ENCODE results near the gene TMEM52.
A peak's percentile ranks its signal among the peaks of the same experiment; 100 is the strongest.
"Not testable (repeated sequence)": the region's sequence is repeated elsewhere in the genome, so short reads cannot be mapped to it uniquely, and the experiment has no call there.

TMEM52 gene

GRCh38 chr1:1893291-1893985 lies 25.6 kb downstream of the TMEM52 start:
- no peak overlapping the region for H3K4me3 ChIP-seq (ENCODE audit: low read length)
- TF ChIP-seq ZNF274 (IDR thresholded peaks at IDR 0.05; ENCODE audit: low read depth, low read length): no peak

GRCh38 chr1:1892763-1893120 lies 26.3 kb downstream of the TMEM52 start:
- H3K4me3 ChIP-seq (ENCODE audit: low read length): no peak overlapping the region
- no peak for TF ChIP-seq ZNF274 (IDR thresholded peaks at IDR 0.05; ENCODE audit: low read depth, low read length)

- TF ChIP-seq ZNF274 (IDR thresholded peaks at IDR 0.05; ENCODE audit: low read depth, low read length): no peak
- H3K4me3 ChIP-seq (ENCODE audit: low read length): peak overlapping the region; percentile 63; the same call in 1 of the 2 replicates
Observed at GRCh38 chr1:1892079-1892762, 26.9 kb downstream of the TMEM52 start.

GRCh38 chr1:1891349-1892078 lies 27.6 kb downstream of the TMEM52 start:
- peak overlapping the region; percentile 85; the same call in 1 of the 2 replicates for H3K4me3 ChIP-seq (ENCODE audit: low read length)
- no peak for TF ChIP-seq ZNF274 (IDR thresholded peaks at IDR 0.05; ENCODE audit: low read depth, low read length)

- TF ChIP-seq ZNF274 (IDR thresholded peaks at IDR 0.05; ENCODE audit: low read depth, low read length): no peak
- peak within 1 kb of the TSS; percentile 85 for H3K4me3 ChIP-seq (ENCODE audit: low read length)
Observed at GRCh38 chr1:1890506-1891348, 28.4 kb downstream of the TMEM52 start, which contains the start of gene GNB1. TSS of gene GNB1 (minus strand) at chr1:1891087. CDS start at chr1:1825453, 65,634 bp downstream.

GRCh38 chr1:1889847-1890505 lies 29.1 kb downstream of the TMEM52 start:
- TF ChIP-seq ZNF274 (IDR thresholded peaks at IDR 0.05; ENCODE audit: low read depth, low read length): no peak
- peak overlapping the region; percentile 85 for H3K4me3 ChIP-seq (ENCODE audit: low read length)

- TF ChIP-seq ZNF274 (IDR thresholded peaks at IDR 0.05; ENCODE audit: low read depth, low read length): no peak
- peak overlapping the region; percentile 85 for H3K4me3 ChIP-seq (ENCODE audit: low read length)
Observed at GRCh38 chr1:1889090-1889750, 29.9 kb downstream of the TMEM52 start.

- H3K4me3 ChIP-seq (ENCODE audit: low read length): not testable (repeated sequence)
Observed at GRCh38 chr1:1883890-1884289, 35.2 kb downstream of the TMEM52 start.

GRCh38 chr1:1883092-1883873 lies 35.8 kb downstream of the TMEM52 start:
- H3K4me3 ChIP-seq (ENCODE audit: low read length): no peak overlapping the region
- TF ChIP-seq ZNF274 (IDR thresholded peaks at IDR 0.05; ENCODE audit: low read depth, low read length): no peak

- H3K4me3 ChIP-seq (ENCODE audit: low read length): no peak overlapping the region
Observed at GRCh38 chr1:1881727-1882126, 37.4 kb downstream of the TMEM52 start.

GRCh38 chr1:1880617-1881312 lies 38.3 kb downstream of the TMEM52 start:
- TF ChIP-seq ZNF274 (IDR thresholded peaks at IDR 0.05; ENCODE audit: low read depth, low read length): no peak
- H3K4me3 ChIP-seq (ENCODE audit: low read length): no peak overlapping the region

More at GRCh38 chr1:1881727-1882126, 37.4 kb downstream of the TMEM52 start:
- TF ChIP-seq ZNF274 (IDR thresholded peaks at IDR 0.05; ENCODE audit: low read depth, low read length): no peak

- TF ChIP-seq ZNF274 (IDR thresholded peaks at IDR 0.05; ENCODE audit: low read depth, low read length): no peak
- H3K4me3 ChIP-seq (ENCODE audit: low read length): no peak overlapping the region
Observed at GRCh38 chr1:1879942-1880341, 39.1 kb downstream of the TMEM52 start.
